AG04449 (cell line): Measurements from ENCODE around the gene EVA1C.

Experiments used
- CTCF ChIA-PET: fragments of 350-600 bp; formaldehyde crosslinking; extraction: SDS; loops from one replicate; lab custom pipeline; 2021; ENCODE audit warnings: antibody characterized with exemption; lab: Yijun Ruan, JAX
- POLR2A ChIA-PET: fragments of 400-600, 350-600 bp; formaldehyde crosslinking; extraction: SDS; loops from one replicate; lab custom pipeline; 2020; ENCODE audit warnings: antibody characterized with exemption, inconsistent platforms; lab: Yijun Ruan, JAX
- DNase-seq: peaks from one replicate; pipeline ENCODE4 v3.0.0-alpha.2; 2010; ENCODE audit warnings: low read depth, low spot score
- H3K4me3 ChIP-seq: 2 replicates; pipeline ENCODE4 v1.5.1; 2011; ENCODE audit warnings: low read depth, mild to moderate bottlenecking, control low read depth, low read length
- CTCF ChIP-seq: IDR thresholded peaks from one replicate; pipeline ENCODE4 v1.5.1; 2011; ENCODE audit warnings: mild to moderate bottlenecking, moderate library complexity, low read length, control low read depth, inconsistent platforms; ENCODE audit not compliant: insufficient read depth; ENCODE audit errors: missing control alignments

EVA1C gene

GRCh38 chr21:32380940-32381339 lies 31.6 kb upstream of the EVA1C start:
- DNase-seq = no peak
- ChIA-PET POLR2A (no interaction called here), CTCF (interaction anchor here (2.6 kb wide), 1 partner anchor 220 kb away, joined by 13 read pairs; no protein-coding TSS in a partner anchor)
- no peak overlapping the region for H3K4me3 ChIP-seq
- no peak for TF ChIP-seq CTCF

GRCh38 chr21:32381571-32381970 lies 30.9 kb upstream of the EVA1C start:
- CTCF ChIA-PET = interaction anchor here (5.6 kb wide), 1 partner anchor 219 kb away, joined by 38 read pairs; no protein-coding TSS in a partner anchor

GRCh38 chr21:32382108-32382644 lies 30.3 kb upstream of the EVA1C start:
- DNase-seq = peak; percentile 41
- no peak overlapping the region for H3K4me3 ChIP-seq
- POLR2A ChIA-PET = no interaction called here
- CTCF ChIA-PET = interaction anchor here (0.9 to 5.6 kb wide), 5 partner anchors 10 to 218 kb away, joined by 3 to 38 read pairs (median 9); partner anchors contain the start of gene URB1
- no peak for TF ChIP-seq CTCF

More at GRCh38 chr21:32381571-32381970, 30.9 kb upstream of the EVA1C start:
- no peak for TF ChIP-seq CTCF
- no peak for DNase-seq
- POLR2A ChIA-PET = no interaction called here
- H3K4me3 ChIP-seq = no peak overlapping the region

GRCh38 chr21:32383812-32384211 lies 28.7 kb upstream of the EVA1C start:
- POLR2A ChIA-PET = no interaction called here
- CTCF ChIA-PET = interaction anchor here (0.7 to 5.6 kb wide), 7 partner anchors 9 to 217 kb away, joined by 3 to 38 read pairs (median 5); partner anchors contain the start of gene URB1
- no peak for TF ChIP-seq CTCF
- no peak overlapping the region for H3K4me3 ChIP-seq
- no peak for DNase-seq

GRCh38 chr21:32386195-32386870 lies 26.2 kb upstream of the EVA1C start:
- no peak overlapping the region for H3K4me3 ChIP-seq
- ChIA-PET CTCF (interaction anchor here (1.3 to 5.6 kb wide), 4 partner anchors 17 to 214 kb away, joined by 3 to 38 read pairs (median 6); no protein-coding TSS in a partner anchor), POLR2A (no interaction called here)
- TF ChIP-seq CTCF = no peak
- no peak for DNase-seq

- DNase-seq = no peak
- CTCF ChIA-PET = interaction anchor here (0.6 to 5.6 kb wide), 4 partner anchors 10 to 213 kb away, joined by 3 to 38 read pairs (median 6); no protein-coding TSS in a partner anchor
- no peak for TF ChIP-seq CTCF
- POLR2A ChIA-PET = no interaction called here
- H3K4me3 ChIP-seq = no peak overlapping the region
These were observed 25.4 kb upstream of the EVA1C start for GRCh38 chr21:32387151-32387550.
